ENCODE data around the gene SMYD3. TPM values are rescaled to one million over a fixed set of nuclear protein-coding genes. Genes with fewer than 3 reads are reported as not detected.

Gene SMYD3
- total RNA-seq, 1 donor from 2014 or later, result 29.2 TPM

- DNase-seq (ENCODE audit: low read depth), result no peak
- Histone ChIP-seq H3K4me3 (ENCODE audit: low read depth, low read length) (no peak overlapping the region), H3K27me3 (ENCODE audit: control insufficient read depth, insufficient read depth, low read length) (no peaks in the 10 kb centered on the region), H3K36me3 (ENCODE audit: control insufficient read depth, insufficient read depth, low read length) (no peaks in the 10 kb centered on the region)
- TF ChIP-seq, protein P1, sequence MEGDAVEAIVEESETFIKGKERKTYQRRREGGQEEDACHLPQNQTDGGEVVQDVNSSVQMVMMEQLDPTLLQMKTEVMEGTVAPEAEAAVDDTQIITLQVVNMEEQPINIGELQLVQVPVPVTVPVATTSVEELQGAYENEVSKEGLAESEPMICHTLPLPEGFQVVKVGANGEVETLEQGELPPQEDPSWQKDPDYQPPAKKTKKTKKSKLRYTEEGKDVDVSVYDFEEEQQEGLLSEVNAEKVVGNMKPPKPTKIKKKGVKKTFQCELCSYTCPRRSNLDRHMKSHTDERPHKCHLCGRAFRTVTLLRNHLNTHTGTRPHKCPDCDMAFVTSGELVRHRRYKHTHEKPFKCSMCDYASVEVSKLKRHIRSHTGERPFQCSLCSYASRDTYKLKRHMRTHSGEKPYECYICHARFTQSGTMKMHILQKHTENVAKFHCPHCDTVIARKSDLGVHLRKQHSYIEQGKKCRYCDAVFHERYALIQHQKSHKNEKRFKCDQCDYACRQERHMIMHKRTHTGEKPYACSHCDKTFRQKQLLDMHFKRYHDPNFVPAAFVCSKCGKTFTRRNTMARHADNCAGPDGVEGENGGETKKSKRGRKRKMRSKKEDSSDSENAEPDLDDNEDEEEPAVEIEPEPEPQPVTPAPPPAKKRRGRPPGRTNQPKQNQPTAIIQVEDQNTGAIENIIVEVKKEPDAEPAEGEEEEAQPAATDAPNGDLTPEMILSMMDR (IDR thresholded peaks at IDR 0.05; ENCODE audit: insufficient read depth, low read length, poor library complexity, severe bottlenecking), result no peak
These were observed 732.9 kb downstream of the SMYD3 start for GRCh38 chr1:245774196-245774595.

- Histone ChIP-seq H3K27me3 (ENCODE audit: control insufficient read depth, insufficient read depth, low read length) (no peaks in the 10 kb centered on the region), H3K36me3 (ENCODE audit: control insufficient read depth, insufficient read depth, low read length) (no peaks in the 10 kb centered on the region), H3K4me3 (ENCODE audit: low read depth, low read length) (no peak overlapping the region)
- TF ChIP-seq, protein P1 (IDR thresholded peaks at IDR 0.05; ENCODE audit: insufficient read depth, low read length, poor library complexity, severe bottlenecking), result no peak
- no peak for DNase-seq (ENCODE audit: low read depth)
These were observed 733.7 kb downstream of the SMYD3 start for GRCh38 chr1:245773344-245773743.

- DNase-seq (ENCODE audit: low read depth), result no peak
- H3K4me3 ChIP-seq (ENCODE audit: low read depth, low read length), result no peak overlapping the region
- TF ChIP-seq, protein P1 (IDR thresholded peaks at IDR 0.05; ENCODE audit: insufficient read depth, low read length, poor library complexity, severe bottlenecking), result no peak
- H3K36me3 ChIP-seq (ENCODE audit: control insufficient read depth, insufficient read depth, low read length), result no peaks in the 10 kb centered on the region
- no peaks in the 10 kb centered on the region for H3K27me3 ChIP-seq (ENCODE audit: control insufficient read depth, insufficient read depth, low read length)
These were observed 734.3 kb downstream of the SMYD3 start for GRCh38 chr1:245772739-245773138.

DNA sequence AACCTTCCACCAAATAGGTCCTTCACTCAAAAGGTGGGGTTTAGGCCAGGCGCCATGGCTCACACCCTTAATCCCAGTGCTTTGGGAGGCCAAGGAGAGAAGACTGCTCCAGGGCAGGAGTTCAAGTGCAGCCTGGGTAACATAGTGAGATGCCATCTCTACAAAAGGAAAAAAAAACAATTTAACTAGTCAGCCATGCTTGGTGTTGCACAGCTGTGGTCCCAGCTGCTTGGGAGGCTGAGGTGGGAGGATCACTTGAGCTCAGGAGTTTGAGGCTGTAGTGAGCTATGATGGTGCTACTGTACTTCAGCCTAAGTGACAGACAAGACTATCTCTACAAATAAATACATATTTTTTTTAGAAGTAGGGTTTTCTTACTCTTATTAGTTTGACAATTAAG is 734.8 kb downstream of the SMYD3 start:
- no peak for DNase-seq (ENCODE audit: low read depth)
- TF ChIP-seq, protein P1 (IDR thresholded peaks at IDR 0.05; ENCODE audit: insufficient read depth, low read length, poor library complexity, severe bottlenecking), result no peak
- Histone ChIP-seq H3K4me3 (ENCODE audit: low read depth, low read length) (no peak overlapping the region), H3K27me3 (ENCODE audit: control insufficient read depth, insufficient read depth, low read length) (no peaks in the 10 kb centered on the region), H3K36me3 (ENCODE audit: control insufficient read depth, insufficient read depth, low read length) (no peaks in the 10 kb centered on the region)

- TF ChIP-seq, protein P1 (IDR thresholded peaks at IDR 0.05; ENCODE audit: insufficient read depth, low read length, poor library complexity, severe bottlenecking), result no peak
These were observed 735.4 kb downstream of the SMYD3 start for GRCh38 chr1:245771511-245772281.

GRCh38 chr1:245770156-245770555 is 736.9 kb downstream of the SMYD3 start:
- H3K36me3 ChIP-seq (ENCODE audit: control insufficient read depth, insufficient read depth, low read length), result no peaks in the 10 kb centered on the region
- TF ChIP-seq, protein P1 (IDR thresholded peaks at IDR 0.05; ENCODE audit: insufficient read depth, low read length, poor library complexity, severe bottlenecking), result no peak
- H3K27me3 ChIP-seq (ENCODE audit: control insufficient read depth, insufficient read depth, low read length), result no peaks in the 10 kb centered on the region
- DNase-seq (ENCODE audit: low read depth), result no peak
- H3K4me3 ChIP-seq (ENCODE audit: low read depth, low read length), result no peak overlapping the region

More at GRCh38 chr1:245771511-245772281, 735.4 kb downstream of the SMYD3 start:
- peak; percentile 60 for DNase-seq (ENCODE audit: low read depth)
- no peak overlapping the region for H3K4me3 ChIP-seq (ENCODE audit: low read depth, low read length)
- no peaks in the 10 kb centered on the region for H3K36me3 ChIP-seq (ENCODE audit: control insufficient read depth, insufficient read depth, low read length)
- H3K27me3 ChIP-seq (ENCODE audit: control insufficient read depth, insufficient read depth, low read length), result no peaks in the 10 kb centered on the region

Measured in kidney epithelial cell (primary cell).